ENCODE results near the gene CD52.
"Not testable (repeated sequence)": the region's sequence is repeated elsewhere in the genome, so short reads cannot be mapped to it uniquely, and the experiment has no call there.

CD52 gene

DNA sequence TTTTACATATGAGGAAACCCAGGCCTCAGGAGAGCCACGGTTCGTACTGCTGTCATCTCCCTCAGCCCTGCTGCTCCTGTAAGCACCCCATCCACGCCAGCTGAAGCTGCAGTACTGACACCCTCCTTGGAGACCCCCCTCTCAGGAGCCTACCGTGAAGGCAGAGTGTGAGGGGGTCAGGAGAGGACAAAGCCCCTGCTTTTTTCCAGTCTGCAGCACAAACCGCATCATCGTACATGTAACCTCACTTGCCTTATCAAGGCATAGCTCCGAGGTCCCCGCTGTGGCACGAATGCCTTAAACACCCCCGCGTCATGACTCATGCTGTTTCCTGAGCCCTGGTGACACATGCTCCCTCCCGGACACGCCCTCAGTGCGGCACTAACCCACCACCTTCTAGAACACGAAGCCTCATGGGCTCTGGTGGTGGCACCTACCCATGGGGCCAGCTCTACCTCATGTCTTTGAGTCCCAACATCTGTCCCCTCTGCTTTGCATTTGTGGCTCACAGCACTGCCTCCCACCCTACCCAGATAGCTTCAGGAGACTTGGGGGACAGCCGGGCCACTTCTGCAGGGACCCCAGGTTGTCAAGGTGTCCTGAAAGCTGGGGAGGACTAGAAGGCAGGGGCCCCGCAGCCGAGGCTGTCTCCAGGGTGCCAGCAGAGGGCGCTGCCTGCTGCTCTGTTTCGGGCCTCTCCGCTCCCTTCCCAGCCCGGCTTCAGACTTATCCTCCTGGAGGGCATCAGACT lies 33.0 kb upstream of the CD52 start:
- peak; percentile 45 for DNase-seq

DNA sequence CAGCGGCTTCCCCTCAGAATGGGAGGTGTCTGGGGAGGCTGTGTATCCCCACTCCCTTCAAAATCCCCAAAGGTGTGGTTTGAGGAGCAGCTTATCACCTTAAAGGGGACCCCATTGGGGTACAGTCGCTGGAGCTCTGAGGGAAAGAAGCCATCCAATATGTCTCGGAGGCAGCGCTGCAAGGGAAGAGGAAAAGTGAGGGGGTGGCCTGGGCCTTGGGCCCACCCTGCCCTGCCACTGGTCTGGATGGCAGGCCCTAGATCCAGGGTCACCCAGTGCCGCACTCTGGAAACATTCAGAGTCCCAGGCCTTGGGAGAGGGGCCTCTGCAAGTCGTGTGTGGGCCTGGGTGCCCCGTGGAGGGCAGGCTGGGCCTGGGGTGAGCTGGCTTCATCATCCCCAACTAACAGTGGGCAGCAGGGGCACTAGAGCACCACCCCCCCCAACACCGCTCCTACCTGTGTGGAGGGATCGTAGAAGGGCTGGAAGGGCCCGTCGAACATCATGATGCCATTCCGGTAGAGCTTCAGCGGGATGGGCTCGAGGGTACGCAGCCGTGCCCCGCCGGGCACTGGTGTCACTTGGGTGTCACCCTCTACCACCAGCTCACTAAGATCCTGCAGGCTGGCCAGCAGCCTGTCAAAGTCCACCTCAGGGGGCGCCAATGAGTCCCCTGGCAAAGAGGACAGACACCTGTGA lies 32.2 kb upstream of the CD52 start:
- peak; percentile 41 for DNase-seq

DNA sequence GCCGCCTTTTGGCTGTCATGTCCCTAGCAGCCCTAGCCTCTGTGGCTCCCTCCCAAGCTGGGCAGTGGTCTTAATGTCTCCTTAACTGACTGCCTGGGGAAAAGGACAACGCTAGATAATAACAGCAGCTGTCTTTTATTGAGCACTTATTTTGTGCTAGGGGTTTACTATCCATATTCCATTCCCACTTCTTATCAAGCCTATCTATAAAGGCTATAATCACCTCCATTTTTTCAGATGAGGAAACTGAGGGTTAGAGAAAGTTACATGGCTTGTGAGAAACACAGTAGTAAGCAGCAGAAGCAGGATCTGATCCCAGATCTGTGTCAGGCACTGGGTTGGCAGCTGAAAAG lies 31.7 kb upstream of the CD52 start:
- no peak for DNase-seq

DNA sequence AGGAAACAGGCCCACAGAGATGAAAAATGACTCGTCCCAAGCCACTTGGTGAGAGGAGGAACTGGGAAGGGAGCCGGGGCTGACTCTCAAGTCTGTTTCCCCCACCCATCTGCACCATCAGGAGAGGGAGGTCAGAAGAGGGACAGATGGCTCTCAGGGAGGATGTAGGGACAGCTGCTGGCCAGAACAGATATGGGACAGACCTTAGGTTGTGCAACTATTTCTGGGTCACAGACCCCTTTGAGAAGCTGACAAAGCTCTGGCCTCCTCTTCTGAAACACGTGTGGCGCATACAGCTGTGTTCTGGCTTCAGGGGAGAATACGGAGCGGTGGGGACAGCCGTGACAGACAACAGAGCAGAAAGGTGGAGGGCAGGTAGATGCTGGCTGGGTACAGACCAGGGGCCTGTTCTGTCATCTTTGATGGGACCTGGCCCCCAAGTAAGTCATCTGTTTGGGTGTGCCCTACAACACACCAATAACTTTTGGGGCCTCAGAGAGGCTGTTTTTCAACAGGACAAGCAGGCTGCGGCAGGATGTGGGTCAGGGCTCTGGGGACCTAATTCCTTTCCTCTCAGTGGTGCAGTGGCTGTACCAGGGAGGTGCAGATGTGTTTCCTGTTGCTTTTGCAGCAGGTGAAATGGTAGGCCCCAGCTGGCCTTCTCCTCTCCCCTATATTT lies 30.6 kb upstream of the CD52 start:
- DNase-seq, result no peak

DNA sequence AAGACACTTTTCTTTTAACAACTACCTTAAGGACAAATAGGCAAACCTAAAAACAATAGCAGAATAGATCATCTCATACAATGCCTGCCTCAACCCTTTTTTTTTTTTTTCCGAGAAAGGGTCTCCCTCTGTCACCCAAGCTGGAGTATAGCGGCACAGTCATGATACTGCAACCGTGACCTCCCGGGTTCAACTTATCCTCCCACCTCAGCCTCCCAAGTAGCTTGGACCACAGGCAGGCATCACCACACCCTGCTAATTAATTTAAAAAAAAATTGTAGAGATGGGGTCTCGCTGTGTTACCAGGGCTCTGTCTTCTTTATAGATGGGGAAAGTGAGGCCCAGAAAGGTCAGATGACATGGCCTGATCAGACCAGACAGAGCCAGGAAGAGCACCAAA lies 29.9 kb upstream of the CD52 start:
- DNase-seq, result no peak

DNA sequence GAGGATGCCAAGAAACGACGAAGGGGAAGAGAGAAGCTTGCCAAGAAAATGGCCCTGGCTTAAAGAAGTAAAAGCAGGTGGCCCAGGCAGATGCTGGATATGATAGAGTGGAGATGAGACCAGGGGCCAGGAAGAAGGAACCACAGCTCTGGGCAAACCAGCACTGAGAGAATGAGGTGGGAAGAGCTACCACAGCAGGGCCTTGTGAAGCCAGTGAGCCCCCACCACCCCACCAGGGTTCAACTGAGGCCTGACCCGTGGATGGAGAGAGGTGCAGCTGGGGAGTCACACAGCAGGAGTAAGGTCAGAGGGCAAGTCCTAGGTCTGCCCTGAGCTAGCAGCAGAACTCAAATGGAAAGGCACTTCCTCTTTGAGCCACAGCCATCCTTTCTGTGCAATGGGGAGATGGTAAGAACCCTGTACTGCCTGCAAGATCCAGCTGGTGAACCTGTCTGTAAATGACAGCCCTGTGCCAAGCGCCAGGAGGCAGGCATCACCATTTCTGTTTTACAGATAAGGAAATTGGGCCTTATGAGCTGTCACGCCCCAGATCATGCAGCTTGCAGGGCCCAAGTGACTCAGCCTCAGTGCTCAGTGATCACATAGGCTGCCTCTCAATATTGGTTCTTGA lies 29.3 kb upstream of the CD52 start:
- no peak for DNase-seq

DNA sequence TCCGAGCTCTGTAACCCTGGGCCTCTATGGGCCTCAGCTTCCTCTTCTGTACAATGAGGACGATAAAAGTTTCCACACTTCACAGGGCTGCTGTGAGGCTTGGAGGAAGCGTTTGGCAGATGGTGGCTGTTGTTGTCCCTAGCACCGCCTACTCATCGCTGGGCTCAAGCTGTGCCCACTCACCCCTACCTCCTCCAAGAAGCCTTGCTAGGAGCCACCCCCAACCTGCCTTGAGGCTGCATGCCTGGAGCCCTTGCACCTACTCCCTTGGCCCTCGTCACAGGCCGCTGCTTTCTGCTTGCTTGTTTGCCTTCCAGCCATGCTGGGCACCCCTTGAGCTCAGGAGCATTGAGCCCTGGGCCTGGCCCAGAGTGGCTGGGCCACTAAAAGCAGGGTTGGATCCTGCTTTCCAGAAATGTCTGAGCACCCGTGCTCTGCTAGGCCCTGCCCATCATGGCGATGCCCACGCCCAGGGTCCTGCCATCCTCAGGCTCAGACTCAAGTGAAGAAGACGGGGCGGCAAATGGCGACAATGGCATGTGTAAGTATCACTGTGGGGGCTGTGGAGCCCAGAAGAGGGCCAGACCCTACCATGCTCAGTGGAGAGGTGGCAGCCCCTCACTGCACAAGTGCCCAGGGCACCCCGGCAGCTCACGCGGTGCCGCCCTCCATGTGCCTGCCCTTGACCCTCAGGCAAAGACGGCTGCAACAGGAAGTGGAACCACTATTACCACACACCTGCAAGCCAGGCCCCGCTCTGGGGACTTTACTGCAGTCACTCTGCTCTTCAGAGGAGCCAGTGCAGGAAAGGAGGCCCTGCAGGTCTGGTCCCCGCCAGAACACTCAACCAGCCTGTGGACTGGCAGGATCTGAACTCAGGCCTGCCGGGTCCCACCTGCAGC lies 28.3 kb upstream of the CD52 start:
- peak; percentile 66 for DNase-seq

DNA sequence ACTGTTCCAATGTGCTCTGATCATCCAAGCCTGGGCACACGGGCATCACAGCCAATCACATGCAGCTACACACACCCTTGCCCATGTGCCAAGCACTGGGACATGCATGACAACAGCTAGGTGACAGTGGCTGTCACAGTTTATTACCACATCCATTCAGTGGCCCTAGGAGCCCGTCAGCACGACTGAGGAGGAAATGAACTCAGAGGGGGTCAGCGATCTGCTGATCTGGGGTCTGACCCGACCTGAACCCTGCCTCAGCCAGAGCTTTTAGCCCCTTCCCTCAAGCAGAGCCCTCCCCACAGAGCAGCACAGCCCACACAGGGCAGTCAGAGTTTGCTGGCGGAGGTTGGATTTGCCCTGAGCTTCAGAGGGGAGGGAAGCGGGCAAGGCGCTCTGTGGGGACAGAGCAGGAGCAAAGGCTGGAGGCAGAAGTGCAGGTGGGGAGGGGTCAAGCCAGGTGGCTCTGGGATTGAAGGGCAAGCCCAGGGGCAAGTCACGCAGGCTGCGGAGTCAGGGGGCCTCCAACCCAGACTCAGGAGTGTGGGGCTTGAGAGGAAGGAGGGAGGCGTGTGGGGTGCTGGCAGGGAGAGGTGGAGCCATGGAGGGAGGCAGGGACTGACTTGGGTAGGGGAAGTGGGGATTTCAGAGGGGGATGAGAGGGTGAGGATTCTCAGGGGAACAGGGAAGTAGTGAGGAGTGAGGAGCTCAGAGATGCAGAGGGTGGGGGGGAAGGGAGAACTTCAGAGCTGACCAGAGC lies 27.5 kb upstream of the CD52 start:
- no peak for DNase-seq

DNA sequence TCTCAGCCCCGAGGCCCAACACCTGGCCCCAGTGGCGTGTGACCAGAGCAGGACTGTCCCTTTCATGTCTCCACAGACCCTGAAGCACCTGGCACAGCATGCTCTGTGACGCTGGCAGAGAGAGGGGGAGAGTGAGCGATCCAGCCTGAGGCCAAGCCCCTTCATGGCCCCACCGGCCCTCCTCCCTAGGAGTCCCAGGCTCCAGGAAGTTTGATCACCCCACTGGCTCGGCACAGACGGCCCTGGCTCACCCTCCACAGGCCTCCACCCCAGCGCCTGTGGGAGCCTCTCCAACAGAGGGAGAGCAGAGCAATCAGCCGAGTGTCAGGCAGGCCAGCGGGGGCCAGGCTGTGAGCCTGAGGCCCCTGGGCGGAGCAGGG lies 26.9 kb upstream of the CD52 start:
- DNase-seq, result no peak

DNA sequence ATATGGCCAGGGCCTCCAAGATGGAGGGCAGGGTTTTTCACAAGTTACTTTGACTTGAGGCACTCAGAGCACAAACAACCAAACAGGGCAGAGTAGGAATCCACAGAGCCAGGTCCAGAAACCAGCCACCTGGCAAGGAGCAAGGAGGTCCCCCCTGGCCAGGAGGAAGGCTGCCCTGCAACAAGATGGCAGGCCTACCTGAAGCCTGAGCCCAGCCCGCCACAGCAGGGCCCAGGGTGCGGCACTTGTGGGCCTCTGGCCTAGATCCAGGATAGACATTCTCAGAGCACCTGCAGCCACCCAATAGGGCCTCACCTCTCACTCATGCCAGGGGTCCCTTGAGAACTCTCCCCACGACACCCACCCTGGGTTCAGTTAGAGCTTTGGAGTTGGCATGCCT lies 26.3 kb upstream of the CD52 start:
- no peak for DNase-seq

DNA sequence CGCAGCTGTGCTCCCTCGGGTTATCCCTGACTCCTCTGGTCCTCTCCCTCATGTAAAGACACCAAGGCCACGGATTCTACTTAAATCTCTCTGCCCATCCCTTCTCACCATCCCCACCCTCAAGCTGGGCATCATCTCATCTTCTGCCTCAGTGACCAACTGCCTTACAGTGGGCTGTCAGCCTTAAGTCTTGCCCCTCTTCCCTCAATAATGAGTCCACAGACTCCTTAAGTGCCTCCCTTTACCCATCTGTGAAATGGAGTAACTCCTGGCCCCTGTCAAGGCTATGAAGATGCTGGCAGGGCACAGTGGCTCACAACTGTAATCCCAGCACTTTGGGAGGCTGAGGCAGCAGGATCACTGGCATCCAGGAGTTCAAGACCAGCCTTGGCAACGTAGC lies 25.8 kb upstream of the CD52 start:
- DNase-seq, result no peak

DNA sequence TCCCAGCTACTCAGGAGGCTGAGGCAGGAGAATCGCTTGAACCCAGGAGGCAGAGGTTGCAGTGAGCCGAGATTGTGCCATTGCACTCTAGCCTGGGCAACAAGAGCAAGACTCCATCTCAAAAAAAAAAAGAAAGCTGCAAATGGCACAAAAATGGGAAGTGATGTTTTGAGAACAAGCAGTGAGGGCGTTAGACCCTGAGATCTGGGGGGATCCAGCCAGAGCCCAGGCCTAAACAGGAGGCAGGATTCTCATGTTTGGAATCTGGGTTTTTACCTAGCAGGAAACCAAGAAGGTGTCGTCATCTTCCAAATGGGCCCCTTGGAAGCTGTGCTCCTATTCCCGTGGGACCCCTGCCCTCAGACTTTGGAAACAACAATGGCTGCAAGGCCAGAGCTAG lies 25.0 kb upstream of the CD52 start:
- DNase-seq, result not testable (repeated sequence)

DNA sequence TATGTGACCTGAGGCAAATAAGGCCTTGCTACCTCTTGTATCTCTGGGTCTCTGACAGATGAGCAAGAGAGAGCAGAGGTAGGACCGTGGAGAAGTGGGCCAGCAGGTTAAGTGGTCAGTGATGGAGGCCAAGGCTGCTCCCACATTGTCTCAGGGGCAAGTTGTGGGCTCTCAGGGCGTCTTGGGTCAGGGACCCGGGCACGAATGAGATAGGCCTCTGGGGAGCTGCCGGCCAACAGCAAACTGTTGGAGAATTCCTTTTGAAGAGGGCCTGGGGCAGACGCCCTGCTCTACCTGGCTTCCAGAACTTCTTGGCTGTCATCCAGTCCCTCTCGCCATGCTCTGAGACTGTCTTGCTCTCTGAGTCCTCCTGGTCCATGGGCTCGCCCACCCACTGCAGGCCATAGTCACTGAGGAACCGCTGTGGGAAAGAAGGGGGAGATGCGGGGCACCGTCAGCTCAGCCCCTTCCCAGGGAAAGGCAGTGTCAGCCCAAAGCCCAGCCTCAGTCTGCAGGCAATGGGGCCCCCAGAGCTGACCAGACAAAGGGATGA lies 23.8 kb upstream of the CD52 start:
- DNase-seq, result no peak

DNA sequence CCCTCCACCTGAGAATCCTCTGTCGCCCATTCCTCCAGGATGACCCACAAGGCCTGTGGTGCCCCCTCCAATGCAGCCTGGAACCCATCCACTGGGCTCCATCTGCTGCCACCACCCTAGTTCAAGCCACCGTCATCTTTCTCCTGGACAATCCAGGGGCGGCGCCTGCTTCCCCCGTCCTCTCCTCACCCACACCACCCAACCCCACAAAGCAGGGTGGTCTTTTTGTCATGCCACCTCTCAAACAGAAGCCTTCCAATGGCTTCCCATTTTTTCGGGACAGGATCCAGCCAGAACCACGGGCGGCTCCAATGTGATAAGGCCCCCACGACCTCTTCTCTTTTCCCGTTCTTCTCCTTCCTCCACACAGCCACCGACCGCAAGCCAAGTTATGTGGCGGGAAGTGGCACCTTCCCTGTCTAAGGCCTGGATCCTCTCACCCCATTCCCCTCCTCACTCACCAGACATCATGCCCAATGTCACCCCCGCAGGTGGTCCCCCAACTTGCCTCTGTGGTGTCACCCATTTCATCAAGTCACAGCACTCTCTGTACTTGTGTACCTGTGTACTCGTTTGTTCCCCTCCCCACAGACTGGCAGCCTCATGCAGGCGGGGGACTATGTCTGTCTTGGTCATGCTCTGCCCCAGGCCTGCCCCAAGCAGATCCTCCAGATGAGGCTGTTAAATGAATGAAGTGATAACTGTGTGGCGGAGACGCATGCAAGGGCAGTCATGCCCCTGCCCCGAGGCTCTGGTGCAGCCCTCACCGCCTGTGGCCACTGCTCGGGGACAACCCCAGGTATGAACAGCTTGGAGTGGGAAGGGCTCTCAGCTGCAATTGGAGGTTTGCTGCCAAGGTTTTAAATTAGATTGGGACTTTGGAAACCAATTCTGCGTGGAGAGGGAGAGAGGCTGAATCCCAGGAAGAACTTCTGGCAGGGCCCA lies 22.3 kb upstream of the CD52 start:
- no peak for DNase-seq

DNA sequence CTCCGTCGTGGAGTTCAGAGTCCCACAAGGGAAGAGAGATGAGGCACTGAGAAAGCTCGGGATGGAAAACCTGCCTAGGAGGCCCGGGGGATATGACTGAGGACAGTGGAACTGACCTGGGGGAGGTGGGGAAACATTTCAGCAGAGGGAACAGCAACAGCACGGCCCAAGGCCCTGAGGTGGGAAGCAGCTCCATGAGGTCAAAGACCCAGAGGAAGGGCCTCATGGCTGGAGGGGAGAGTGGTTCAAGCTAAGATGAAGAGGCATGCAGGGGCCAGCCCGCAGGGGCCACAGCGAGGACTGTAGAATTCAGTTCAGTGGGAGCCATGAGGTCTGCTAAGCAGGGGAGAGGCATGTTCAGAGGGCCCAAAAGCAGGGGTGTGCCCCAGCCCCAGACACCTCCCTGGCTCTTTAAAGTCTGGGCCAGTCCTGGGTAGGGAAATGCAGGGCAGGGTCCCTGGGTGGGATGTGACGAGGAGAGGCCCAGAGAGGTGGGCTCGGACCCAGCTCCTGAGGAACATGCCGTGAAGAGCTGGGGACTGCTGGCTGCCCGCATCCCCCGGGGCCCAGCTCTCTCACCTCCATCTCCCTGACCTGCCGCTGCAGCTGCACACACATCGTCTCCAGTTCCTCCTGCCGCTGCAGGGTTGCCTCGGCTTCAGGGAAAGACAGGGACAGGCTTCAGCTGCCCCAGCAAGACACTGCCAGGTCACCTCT lies 21.3 kb upstream of the CD52 start:
- DNase-seq, result no peak

DNA sequence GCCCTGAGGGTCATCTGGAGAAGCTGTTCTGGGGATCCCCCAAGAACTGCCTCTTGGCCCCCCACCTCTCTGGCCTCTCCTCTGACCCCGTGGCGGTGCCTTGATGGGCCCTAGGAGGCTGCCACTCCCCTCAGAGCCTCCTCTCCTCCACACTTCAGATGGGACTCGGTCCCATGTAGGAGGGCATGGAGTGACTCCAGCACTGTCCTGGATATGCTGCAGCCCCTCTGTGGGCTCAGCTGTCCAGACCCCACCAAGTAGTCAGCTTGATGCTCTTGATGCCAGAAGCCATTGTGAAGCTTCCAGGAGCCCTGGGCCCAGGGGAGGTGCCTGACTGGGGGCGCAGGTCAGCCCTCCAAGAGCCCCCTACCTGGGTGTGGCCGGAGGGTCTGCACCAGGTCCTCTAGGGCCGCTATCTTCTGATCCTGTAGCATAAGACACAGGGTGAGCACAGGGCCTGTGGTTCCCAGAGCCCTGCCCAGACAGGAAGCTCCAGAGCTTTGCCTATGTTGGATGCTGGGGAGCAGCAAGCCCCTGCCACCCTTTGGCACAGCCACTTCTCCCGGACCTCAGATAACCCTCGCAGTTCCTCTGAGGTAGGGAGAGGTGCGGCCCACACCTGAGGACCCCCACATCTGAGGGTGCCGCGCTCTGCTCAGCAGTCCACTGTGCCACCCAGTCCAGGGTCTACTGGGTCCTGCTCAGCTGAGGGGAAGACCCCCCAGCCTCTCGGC lies 20.5 kb upstream of the CD52 start:
- DNase-seq, result no peak

DNA sequence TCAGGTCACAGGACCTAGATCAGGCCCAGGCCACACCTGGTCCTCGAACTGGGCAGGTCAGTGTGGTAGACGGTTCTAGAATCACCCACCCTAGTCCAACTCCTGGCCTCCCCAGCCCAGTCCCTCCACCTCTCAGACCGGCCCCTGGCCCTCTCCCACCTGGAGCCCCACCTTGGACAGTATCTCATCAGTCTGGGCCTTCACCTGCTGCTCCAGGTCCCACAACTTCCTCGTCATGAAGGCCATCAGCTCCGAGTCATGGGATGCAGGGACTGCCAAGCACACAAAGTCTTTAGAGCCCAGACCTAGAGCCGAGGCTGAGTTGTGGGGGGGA lies 20.0 kb upstream of the CD52 start:
- no peak for DNase-seq

DNA sequence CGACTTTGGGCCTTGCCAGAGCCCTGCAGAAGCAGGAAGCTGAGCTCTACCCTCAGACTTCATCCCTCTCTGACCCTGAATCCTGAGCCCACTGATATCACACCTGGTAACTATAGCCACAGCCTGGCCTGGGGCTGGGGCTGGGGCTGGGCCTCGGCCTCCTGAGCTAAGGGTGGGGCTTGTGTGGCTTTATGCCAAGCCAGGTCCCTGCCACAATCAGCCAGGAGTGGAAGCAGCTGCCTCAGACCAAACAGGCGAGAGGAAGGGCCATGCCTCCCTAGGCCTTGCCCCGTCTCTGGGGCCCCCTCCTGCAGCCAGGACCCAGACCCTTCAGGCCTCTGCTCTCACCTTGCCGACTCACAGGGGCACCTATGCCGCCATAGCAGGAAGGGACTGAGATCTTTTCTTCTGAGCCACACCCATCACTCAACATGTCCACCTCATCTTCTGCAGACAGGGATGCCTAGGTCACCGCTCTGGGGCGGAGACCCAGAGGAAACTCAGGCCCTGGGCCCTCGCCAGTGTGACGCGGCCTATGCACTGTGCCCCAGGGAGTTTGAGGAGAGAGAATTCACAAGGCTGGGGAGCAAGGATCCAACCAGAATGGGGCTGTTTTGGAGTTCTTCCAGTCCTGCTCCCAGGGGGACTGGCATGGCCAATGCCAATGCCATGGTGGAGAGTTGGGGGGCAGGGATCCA lies 17.0 kb upstream of the CD52 start:
- DNase-seq, result no peak
